ENCODE measurements around the gene COL9A2.

Gene COL9A2

DNA sequence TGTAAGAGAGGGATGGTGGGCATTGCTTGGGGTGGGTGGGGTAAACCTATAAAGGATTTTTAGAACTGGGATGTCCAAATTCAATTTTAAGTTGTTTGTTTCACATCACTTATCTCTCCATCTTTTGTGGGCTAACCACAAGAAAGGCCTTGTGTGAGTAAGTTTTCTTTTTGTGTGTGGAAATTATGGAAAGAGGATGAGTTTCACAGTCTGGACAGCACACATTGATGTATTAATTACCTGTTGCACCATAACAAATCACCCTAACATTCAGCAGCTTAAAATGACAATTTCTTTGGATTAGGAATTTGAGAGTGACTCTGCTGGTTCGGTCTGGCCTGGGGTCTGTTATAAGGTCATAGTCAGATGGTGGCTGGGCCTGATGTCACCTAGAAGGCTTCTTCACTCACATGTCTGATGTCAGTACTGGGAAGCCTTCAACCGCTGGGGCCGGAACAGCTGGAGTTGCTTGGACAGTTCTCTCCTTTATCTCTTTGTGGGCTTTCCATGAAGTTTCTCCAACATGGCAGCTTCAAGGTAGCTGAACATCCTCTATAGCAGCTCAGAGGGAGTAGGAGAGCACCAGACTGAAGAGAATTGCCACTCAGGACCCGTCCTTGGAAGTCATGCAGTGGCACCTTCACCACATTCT, 2.0 kb upstream of the COL9A2 start:
- in situ Hi-C loops (cut with MboI; ENCODE audit: low sequenced_read_pairs) = no loop called here

GRCh38 chr1:40318476-40318875, 1.4 kb upstream of the COL9A2 start:
- in situ Hi-C loops (cut with MboI; ENCODE audit: low sequenced_read_pairs) = no loop called here

- in situ Hi-C loops (cut with MboI; ENCODE audit: low sequenced_read_pairs) = no loop called here
These were observed 448 bp upstream of the COL9A2 start for GRCh38 chr1:40317394-40318074.

GRCh38 chr1:40315795-40316594, 1.1 kb downstream of the COL9A2 start:
- in situ Hi-C loops (cut with MboI; ENCODE audit: low sequenced_read_pairs) = no loop called here

DNA sequence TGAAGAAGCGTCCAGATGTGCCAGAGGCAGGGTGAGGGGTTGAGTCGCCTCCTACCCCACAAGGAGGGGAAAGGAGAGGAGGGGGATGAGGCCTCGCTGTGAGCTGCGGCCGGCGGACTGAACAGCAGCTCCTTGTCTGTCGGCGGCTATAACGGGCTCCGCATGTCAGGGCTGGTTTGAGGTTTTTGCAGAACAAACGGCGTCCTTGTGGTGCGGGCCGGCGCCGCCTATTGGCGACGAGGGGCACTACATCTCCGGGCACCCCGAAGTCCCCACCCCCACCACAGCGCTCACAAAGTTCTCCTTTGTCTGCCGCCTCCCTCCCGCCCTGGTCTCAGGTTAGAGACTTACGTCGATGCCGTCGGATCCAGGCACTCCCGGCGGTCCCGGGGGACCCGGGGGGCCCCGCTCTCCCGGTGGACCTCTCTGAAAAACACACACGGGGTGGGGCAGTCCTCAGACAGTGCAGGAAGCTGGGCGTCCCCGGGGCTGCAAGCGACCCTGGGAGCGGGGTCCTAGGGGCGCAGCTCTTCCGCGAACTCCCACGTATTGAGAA, 1.8 kb downstream of the COL9A2 start:
- in situ Hi-C loops (cut with MboI; ENCODE audit: low sequenced_read_pairs) = no loop called here

- in situ Hi-C loops (cut with MboI; ENCODE audit: low sequenced_read_pairs) = no loop called here
These were observed 2.3 kb downstream of the COL9A2 start for GRCh38 chr1:40314721-40315238.

DNA sequence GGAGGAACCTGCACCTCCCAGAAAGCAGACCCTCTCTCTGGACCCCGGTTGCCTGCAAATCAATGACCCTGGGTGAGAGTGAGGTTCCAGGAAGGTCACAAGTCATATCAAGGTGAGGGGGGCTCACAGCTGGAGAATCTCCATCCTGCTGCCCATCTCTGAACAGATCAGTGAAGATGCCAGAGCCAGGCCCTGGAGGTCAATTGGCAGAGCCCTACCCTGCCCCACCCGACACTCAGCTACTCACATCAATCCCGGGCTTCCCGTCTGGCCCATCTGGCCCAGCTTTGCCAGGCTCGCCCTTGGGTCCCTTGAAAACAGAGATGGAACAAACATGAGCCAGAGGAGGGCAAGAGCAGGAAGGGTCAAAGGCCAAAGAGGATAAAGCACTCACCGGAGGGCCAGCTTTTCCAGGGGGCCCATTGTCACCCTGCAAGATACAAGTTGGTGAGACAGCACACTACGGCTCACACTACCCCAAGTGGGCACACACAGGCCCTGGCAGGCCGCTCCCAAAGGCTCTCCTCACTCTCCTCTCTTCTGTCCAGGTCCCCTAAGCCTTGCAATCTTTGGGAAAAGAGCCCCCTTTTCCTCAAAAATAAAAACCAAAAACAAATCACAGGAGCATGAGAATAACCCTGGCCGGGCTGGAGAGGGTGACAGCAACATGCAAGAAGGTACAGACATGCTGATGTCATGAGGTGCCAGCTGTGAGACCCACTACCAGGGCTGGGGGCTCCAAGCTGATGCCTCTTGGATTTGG, 2.9 kb downstream of the COL9A2 start:
- in situ Hi-C loops (cut with MboI; ENCODE audit: low sequenced_read_pairs) = no loop called here

GRCh38 chr1:40313329-40313957, 3.6 kb downstream of the COL9A2 start:
- in situ Hi-C loops (cut with MboI; ENCODE audit: low sequenced_read_pairs) = no loop called here

DNA sequence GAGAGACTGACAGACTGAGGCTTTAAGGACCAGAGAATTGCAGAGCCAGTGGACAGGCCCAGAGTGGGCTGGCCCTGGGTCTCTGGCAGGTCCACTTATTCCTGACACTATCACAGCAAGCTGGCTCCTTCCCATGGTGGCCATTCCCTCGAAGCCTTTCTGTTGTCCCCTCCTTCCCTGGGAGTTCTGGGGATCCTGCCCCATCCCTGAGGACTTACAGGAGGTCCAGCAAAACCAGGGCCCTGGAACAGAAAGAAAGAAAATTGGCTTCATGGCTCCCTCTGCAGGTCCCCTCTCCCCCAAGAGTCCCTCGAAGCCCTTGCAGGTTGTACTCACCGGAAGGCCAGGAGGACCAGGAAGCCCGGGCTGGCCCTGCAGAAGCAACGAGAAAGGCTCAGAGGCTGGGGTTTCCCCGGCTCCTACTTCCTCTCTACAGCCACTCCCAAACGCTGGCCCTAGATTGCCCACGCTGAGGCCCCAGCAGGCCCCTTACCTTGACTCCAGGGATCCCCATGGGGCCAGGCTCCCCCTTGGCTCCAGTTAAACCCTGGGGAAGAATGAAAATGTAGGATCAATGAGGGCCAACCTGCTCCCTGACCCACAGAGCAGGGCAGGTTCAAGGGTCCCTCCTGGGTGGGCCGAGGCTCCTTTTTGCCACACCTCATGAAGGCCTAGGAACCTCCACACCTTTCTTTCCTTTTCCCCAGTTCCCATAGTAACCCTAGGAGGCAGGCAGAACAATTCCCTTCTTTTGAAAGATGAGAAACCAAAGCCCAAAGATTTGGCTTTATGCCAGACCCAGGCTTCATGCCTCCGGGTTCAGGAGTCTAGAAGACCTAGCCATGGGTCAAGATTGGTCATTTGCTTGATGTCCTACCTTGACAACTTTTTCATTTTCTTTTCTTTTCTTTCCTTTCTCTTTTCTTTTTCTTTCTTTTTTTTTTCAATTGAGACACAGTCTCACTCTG, 4.6 kb downstream of the COL9A2 start:
- in situ Hi-C loops (cut with MboI; ENCODE audit: low sequenced_read_pairs) = no loop called here

DNA sequence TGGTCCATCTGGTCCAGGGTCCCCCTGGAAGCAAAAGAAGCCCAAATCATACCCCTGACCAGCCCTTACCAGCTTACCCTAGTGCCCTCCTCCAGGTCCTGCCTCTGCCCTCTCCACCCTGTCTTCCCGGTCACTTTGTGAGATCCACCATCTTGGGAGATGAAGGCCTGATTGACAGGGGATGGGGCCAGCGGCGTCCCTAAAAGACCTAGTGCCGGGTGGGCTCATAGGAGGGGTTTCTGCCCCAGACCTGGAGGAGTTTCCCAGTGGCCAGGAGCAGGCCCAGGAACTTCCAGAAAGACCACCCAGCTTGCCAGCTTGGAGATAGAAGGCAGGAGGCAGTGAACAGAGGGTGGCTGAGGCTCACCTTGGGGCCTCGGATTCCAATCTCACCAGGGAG, 5.4 kb downstream of the COL9A2 start:
- in situ Hi-C loops (cut with MboI; ENCODE audit: low sequenced_read_pairs) = no loop called here

- in situ Hi-C loops (cut with MboI; ENCODE audit: low sequenced_read_pairs) = no loop called here
These were observed 6.0 kb downstream of the COL9A2 start for GRCh38 chr1:40310983-40311642.

DNA sequence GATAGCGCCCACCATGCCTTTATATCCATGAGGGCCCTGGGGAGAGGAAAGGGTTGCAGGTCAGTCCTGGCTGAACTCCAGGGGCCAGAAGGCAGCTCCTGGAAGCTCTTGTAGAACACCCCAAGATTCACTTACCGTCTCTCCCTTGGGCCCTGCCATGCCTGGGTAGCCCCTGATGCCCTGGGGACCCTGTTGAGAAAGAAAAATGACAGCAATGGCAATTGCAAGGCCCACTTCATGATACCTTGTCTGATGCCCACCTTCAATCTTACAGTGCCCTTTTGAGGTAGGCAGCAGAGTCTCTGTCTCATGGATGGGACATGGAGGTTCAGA, 7.0 kb downstream of the COL9A2 start:
- in situ Hi-C loops (cut with MboI; ENCODE audit: low sequenced_read_pairs) = no loop called here

GRCh38 chr1:40309374-40310128, 7.5 kb downstream of the COL9A2 start:
- in situ Hi-C loops (cut with MboI; ENCODE audit: low sequenced_read_pairs) = no loop called here

- in situ Hi-C loops (cut with MboI; ENCODE audit: low sequenced_read_pairs) = no loop called here
These were observed 8.9 kb downstream of the COL9A2 start for GRCh38 chr1:40308036-40308727.

DNA sequence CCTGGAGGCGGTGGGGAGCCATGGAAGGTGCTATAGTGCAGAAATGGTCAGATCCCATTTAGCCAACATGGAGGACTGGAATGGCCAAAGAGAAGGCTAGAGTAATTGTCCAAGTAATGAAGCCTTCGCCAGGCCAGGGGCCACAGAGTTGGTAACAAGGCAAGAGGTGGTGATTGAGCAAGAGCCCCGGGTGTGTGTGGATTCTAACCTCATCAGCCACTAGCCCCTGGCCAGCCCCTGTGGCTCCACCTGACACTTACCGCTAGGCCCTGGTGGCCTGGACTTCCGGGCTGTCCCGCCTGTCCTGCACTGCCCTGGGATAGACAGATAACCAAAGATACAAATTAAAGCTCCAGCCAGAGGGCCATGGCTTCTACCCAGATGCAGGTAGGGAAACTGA, 9.9 kb downstream of the COL9A2 start:
- in situ Hi-C loops (cut with MboI; ENCODE audit: low sequenced_read_pairs) = no loop called here

GRCh38 chr1:40306296-40306695, 10.8 kb downstream of the COL9A2 start:
- in situ Hi-C loops (cut with MboI; ENCODE audit: low sequenced_read_pairs) = no loop called here

DNA sequence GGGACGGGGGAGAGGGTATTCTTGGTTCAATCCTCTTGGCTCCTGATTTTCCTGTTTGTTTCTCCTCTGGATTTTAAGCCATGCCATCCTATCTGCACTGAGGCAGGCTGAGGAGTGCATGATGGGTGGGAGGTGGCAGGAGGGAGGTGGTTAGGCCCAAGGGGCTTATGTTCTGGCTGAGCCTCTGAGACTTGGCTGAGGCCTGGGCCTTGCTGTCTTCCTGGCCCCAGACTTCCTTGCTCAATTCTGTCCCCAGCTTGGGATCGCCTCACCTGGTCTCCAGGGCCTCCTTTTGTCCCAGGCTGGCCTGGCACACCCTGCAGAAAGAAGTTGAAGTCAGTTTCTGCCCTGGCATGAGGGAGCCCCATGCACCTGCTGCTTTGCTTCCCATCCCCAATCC, 11.2 kb downstream of the COL9A2 start:
- in situ Hi-C loops (cut with MboI; ENCODE audit: low sequenced_read_pairs) = no loop called here
